AG04449 (cell line): ENCODE measurements around the gene IZUMO2.

ENCODE experiments used
- CTCF ChIA-PET: fragments of 350-600 bp; formaldehyde crosslinking; extraction: SDS; loops from one replicate; lab custom pipeline; 2021; ENCODE audit warnings: antibody characterized with exemption; lab: Yijun Ruan, JAX
- POLR2A ChIA-PET: fragments of 400-600, 350-600 bp; formaldehyde crosslinking; extraction: SDS; loops from one replicate; lab custom pipeline; 2020; ENCODE audit warnings: antibody characterized with exemption, inconsistent platforms; lab: Yijun Ruan, JAX
- DNase-seq: peaks from one replicate; pipeline ENCODE4 v3.0.0-alpha.2; 2010; ENCODE audit warnings: low read depth, low spot score
- H3K4me3 ChIP-seq: 2 replicates; pipeline ENCODE4 v1.5.1; 2011; ENCODE audit warnings: low read depth, mild to moderate bottlenecking, control low read depth, low read length
- CTCF ChIP-seq: IDR thresholded peaks from one replicate; pipeline ENCODE4 v1.5.1; 2011; ENCODE audit warnings: mild to moderate bottlenecking, moderate library complexity, low read length, control low read depth, inconsistent platforms; ENCODE audit not compliant: insufficient read depth; ENCODE audit errors: missing control alignments

IZUMO2 gene

GRCh38 chr19:50178320-50178719 is 15.2 kb upstream of the IZUMO2 start:
- ChIA-PET POLR2A (no interaction called here), CTCF (no interaction called here)
- no peak overlapping the region for H3K4me3 ChIP-seq
- TF ChIP-seq CTCF, result no peak
- no peak for DNase-seq

GRCh38 chr19:50176775-50177174 is 13.7 kb upstream of the IZUMO2 start:
- DNase-seq, result no peak
- ChIA-PET CTCF (no interaction called here), POLR2A (no interaction called here)
- no peak overlapping the region for H3K4me3 ChIP-seq
- TF ChIP-seq CTCF, result no peak

DNA sequence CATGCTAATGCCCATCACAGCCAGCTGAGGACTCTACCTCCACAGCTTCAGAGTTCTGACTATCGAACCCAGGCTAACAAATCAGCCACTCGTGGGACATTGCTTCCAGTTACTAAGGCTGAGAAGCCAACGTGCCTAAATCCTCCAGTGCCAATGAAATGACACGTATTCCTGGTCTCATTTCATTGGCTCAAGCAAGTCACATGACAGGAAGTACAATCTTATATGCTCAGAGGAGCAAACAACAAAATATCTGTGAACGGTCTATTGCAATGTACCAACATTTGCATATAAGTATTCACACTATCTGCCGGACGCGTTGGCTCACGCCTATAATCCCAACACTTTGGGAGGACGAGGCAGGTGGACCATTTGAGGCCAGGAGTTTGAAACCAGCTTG is 12.8 kb upstream of the IZUMO2 start:
- TF ChIP-seq CTCF, result no peak
- ChIA-PET POLR2A (no interaction called here), CTCF (no interaction called here)
- no peak for DNase-seq
- no peak overlapping the region for H3K4me3 ChIP-seq

- ChIA-PET CTCF (no interaction called here), POLR2A (no interaction called here)
- TF ChIP-seq CTCF, result no peak
- no peak overlapping the region for H3K4me3 ChIP-seq
- no peak for DNase-seq
Observed at GRCh38 chr19:50174100-50174793, 11.2 kb upstream of the IZUMO2 start.

DNA sequence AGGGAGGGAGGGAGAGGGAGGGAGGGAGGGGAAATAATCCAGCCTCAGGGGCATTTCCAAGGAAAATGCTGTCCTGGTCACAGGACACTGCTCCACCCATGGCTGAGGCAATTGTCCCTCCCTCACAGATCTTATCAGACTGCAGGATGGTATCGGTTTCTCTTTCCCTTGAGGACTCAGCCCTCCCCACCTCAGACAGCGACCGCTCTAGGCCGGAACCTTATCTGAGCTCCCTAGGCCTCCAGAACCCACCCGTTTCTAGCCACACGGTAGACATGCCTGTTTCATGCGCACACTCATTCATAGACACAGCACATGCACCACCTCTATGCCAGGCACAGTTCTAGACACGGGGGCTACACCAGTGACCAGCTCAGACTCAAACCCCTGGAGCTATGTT is 10.0 kb upstream of the IZUMO2 start:
- ChIA-PET CTCF (no interaction called here), POLR2A (no interaction called here)
- TF ChIP-seq CTCF, result no peak
- no peak overlapping the region for H3K4me3 ChIP-seq
- DNase-seq, result no peak

- ChIA-PET CTCF (no interaction called here), POLR2A (no interaction called here)
- DNase-seq, result no peak
- no peak for TF ChIP-seq CTCF
- H3K4me3 ChIP-seq, result no peak overlapping the region
Observed at GRCh38 chr19:50172726-50173125, 9.6 kb upstream of the IZUMO2 start.
